ENCODE data around the gene CXCL17.

DNA sequence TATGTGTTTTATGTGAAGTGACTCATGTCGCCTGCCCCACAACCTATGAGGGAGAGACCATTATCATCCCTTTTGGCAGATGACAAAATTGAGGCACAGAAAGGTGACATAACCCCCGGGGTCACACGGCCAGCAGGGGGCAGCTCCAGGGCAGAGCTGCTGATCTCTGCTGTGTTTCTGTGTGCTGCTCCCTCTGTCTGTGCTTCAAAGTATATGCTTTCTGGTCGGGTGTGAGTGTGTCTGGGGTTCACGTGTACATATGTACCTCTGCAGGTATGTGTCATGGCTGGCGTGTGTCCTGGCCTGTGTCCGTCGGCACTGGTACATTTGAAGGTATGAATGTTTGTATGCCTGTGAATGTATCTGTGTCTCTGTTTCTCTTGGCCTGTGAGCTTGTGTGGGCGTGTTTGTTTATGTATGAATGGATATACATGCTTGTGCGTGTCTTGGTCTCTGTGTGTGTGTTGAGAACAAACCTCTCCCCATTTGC lies 22.6 kb downstream of the CXCL17 start:
- no peak for TF ChIP-seq POLR2A (IDR thresholded peaks at IDR 0.05)
- TF ChIP-seq, protein P1, sequence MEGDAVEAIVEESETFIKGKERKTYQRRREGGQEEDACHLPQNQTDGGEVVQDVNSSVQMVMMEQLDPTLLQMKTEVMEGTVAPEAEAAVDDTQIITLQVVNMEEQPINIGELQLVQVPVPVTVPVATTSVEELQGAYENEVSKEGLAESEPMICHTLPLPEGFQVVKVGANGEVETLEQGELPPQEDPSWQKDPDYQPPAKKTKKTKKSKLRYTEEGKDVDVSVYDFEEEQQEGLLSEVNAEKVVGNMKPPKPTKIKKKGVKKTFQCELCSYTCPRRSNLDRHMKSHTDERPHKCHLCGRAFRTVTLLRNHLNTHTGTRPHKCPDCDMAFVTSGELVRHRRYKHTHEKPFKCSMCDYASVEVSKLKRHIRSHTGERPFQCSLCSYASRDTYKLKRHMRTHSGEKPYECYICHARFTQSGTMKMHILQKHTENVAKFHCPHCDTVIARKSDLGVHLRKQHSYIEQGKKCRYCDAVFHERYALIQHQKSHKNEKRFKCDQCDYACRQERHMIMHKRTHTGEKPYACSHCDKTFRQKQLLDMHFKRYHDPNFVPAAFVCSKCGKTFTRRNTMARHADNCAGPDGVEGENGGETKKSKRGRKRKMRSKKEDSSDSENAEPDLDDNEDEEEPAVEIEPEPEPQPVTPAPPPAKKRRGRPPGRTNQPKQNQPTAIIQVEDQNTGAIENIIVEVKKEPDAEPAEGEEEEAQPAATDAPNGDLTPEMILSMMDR (IDR thresholded peaks at IDR 0.05) = peak; percentile 34 to 83 (median 60)
